Stimulated activated CD8-positive, alpha-beta memory T cell treated with anti-CD3 and anti-CD28 coated beads, Interleukin-12 subunit alpha, Interleukin-12 subunit beta, amount 100 ng/mL, for 1 hour (primary cell): Measurements from ENCODE around the gene KIF27.
"Not testable (repeated sequence)": the region's sequence is repeated elsewhere in the genome, so short reads cannot be mapped to it uniquely, and the experiment has no call there.

Experiments used
- DNase-seq: peaks from one replicate; pipeline ENCODE4 v3.0.0-alpha.2; 2020; ENCODE audit warnings: low read depth

KIF27 gene

GRCh38 chr9:83815120-83815519 is 106.1 kb downstream of the KIF27 start:
- DNase-seq, result not testable (repeated sequence)

- not testable (repeated sequence) for DNase-seq
These were observed 112.0 kb downstream of the KIF27 start for GRCh38 chr9:83809213-83809612.

- not testable (repeated sequence) for DNase-seq
These were observed 116.8 kb downstream of the KIF27 start for GRCh38 chr9:83804454-83804853.

- not testable (repeated sequence) for DNase-seq
These were observed 117.3 kb downstream of the KIF27 start for GRCh38 chr9:83803941-83804340.

GRCh38 chr9:83800236-83801033 is 120.8 kb downstream of the KIF27 start:
- no peak for DNase-seq

- no peak for DNase-seq
These were observed 127.2 kb downstream of the KIF27 start for GRCh38 chr9:83794051-83794450.

GRCh38 chr9:83792746-83793145 is 128.5 kb downstream of the KIF27 start:
- no peak for DNase-seq
